GM20431 (cell line): ENCODE results near the gene FUT3.
"Not testable (repeated sequence)": the region's sequence is repeated elsewhere in the genome, so short reads cannot be mapped to it uniquely, and the experiment has no call there.

ENCODE experiments used
- in situ Hi-C: fragments of 300-500 bp; cut with MseI, MboI; formaldehyde crosslinking; loops from one replicate; pipeline ENCODE4 v1.15.0; 2020; ENCODE audit warnings: low sequenced_read_pairs; ENCODE audit not compliant: unreplicated experiment

The FUT3 gene

GRCh38 chr19:5883157-5883873, 32.1 kb upstream of the FUT3 start:
- in situ Hi-C loops = not testable (repeated sequence)

GRCh38 chr19:5882421-5882968, 31.2 kb upstream of the FUT3 start:
- in situ Hi-C loops = no loop called here

GRCh38 chr19:5881543-5882299, 30.5 kb upstream of the FUT3 start:
- in situ Hi-C loops = no loop called here

GRCh38 chr19:5880604-5881078, 29.4 kb upstream of the FUT3 start:
- in situ Hi-C loops = no loop called here

- in situ Hi-C loops = no loop called here
These were observed 28.9 kb upstream of the FUT3 start for GRCh38 chr19:5880196-5880595.

- in situ Hi-C loops = no loop called here
These were observed 26.6 kb upstream of the FUT3 start for GRCh38 chr19:5877882-5878281.

GRCh38 chr19:5877427-5877826, 26.2 kb upstream of the FUT3 start:
- in situ Hi-C loops = no loop called here

GRCh38 chr19:5874496-5874895, 23.2 kb upstream of the FUT3 start:
- in situ Hi-C loops = not testable (repeated sequence)

- in situ Hi-C loops = no loop called here
These were observed 22.5 kb upstream of the FUT3 start for GRCh38 chr19:5873617-5874199.

- in situ Hi-C loops = no loop called here
These were observed 19.7 kb upstream of the FUT3 start for GRCh38 chr19:5870986-5871394.

- in situ Hi-C loops = no loop called here
These were observed 16.2 kb upstream of the FUT3 start for GRCh38 chr19:5867201-5868136.

- in situ Hi-C loops = no loop called here
These were observed 14.5 kb upstream of the FUT3 start for GRCh38 chr19:5865772-5866171.

GRCh38 chr19:5864725-5865486, 13.7 kb upstream of the FUT3 start:
- in situ Hi-C loops = no loop called here

- in situ Hi-C loops = no loop called here
These were observed 12.9 kb upstream of the FUT3 start for GRCh38 chr19:5864013-5864720.

GRCh38 chr19:5863030-5863665, 11.9 kb upstream of the FUT3 start:
- in situ Hi-C loops = no loop called here

GRCh38 chr19:5857203-5858081, 6.2 kb upstream of the FUT3 start:
- in situ Hi-C loops = no loop called here

GRCh38 chr19:5855151-5855550, 3.9 kb upstream of the FUT3 start:
- in situ Hi-C loops = not testable (repeated sequence)
